OCI-LY7 (cell line): Measurements from ENCODE around the gene FHIT. TPM values are rescaled to one million over a fixed set of nuclear protein-coding genes. Genes with fewer than 3 reads are reported as not detected.

ENCODE experiments used
- BruUV-seq: library from RNA; stranded (reverse); fragments of 400-500 nt; replicated peaks from 2 replicates; lab custom pipeline; 2021; lab: Mats Ljungman, UMichigan
- CTCF ChIA-PET: fragments of 300-600 bp; sonication (Branson Sonifier 250); formaldehyde crosslinking; loops from one replicate; lab custom pipeline; 2022; ENCODE audit warnings: antibody characterized with exemption; ENCODE audit not compliant: unreplicated experiment; lab: Charles Lee
- POLR2A ChIA-PET: fragments of 300-600 bp; sonication (Branson Sonifier 250); formaldehyde crosslinking; loops from one replicate; lab custom pipeline; 2022; ENCODE audit warnings: antibody characterized with exemption; lab: Charles Lee
- DNase-seq: peaks from one replicate; pipeline ENCODE4 v3.0.0-alpha.2; 2015; ENCODE audit warnings: low spot score
- H2AFZ ChIP-seq: fragments of 200-600 bp; sonication (generic), shearing (Covaris generic); 2 replicates; pipeline ENCODE4 v1.6.1; 2014; ENCODE audit warnings: mild to moderate bottlenecking, antibody characterized with exemption, low read length, moderate library complexity
- H3K27ac ChIP-seq: fragments of 200-600 bp; sonication (generic); 2 replicates; pipeline ENCODE4 v1.5.1; 2014; ENCODE audit warnings: mixed run types, low read depth, mild to moderate bottlenecking, moderate library complexity, low read length, inconsistent platforms; ENCODE audit not compliant: poor library complexity, severe bottlenecking
- H3K36me3 ChIP-seq: fragments of 200-600 bp; sonication (generic); 2 replicates; pipeline ENCODE4 v1.6.1; 2014; ENCODE audit warnings: mild to moderate bottlenecking, antibody characterized with exemption, low read length, moderate library complexity, mixed read lengths; ENCODE audit not compliant: insufficient read depth
- H3K4me1 ChIP-seq: fragments of 200-600 bp; sonication (generic); 2 replicates; pipeline ENCODE4 v1.5.1; 2014; ENCODE audit warnings: mild to moderate bottlenecking, low read length; ENCODE audit not compliant: insufficient read depth, poor library complexity, severe bottlenecking
- H3K4me2 ChIP-seq: fragments of 200-600 bp; sonication (generic); 2 replicates; pipeline ENCODE4 v1.6.1; 2014; ENCODE audit warnings: mild to moderate bottlenecking, low read length
- H3K4me3 ChIP-seq: fragments of 200-600 bp; sonication (generic); 2 replicates; pipeline ENCODE4 v1.5.1; 2014; ENCODE audit warnings: mild to moderate bottlenecking, low read depth, low read length; ENCODE audit not compliant: poor library complexity, severe bottlenecking
- H3K79me2 ChIP-seq: fragments of 200-600 bp; sonication (generic); 2 replicates; pipeline ENCODE4 v1.6.1; 2016; ENCODE audit warnings: low read depth, mild to moderate bottlenecking, low read length, moderate library complexity, mixed read lengths; ENCODE audit not compliant: insufficient read depth
- H3K9me2 ChIP-seq: fragments of 200-600 bp; sonication (generic); 2 replicates; pipeline ENCODE4 v1.6.1; 2016; ENCODE audit warnings: mild to moderate bottlenecking, low read length, mixed read lengths; ENCODE audit not compliant: insufficient read depth
- H3K9me3 ChIP-seq: fragments of 200-600 bp; sonication (generic); 2 replicates; pipeline ENCODE4 v1.6.1; 2014; ENCODE audit warnings: mild to moderate bottlenecking, mixed run types, low read length, mixed read lengths
- H4K20me1 ChIP-seq: fragments of 200-600 bp; sonication (generic); 2 replicates; pipeline ENCODE4 v1.6.1; 2014; ENCODE audit warnings: mild to moderate bottlenecking, antibody characterized with exemption, low read length, moderate library complexity, mixed read lengths; ENCODE audit not compliant: insufficient read depth
- EZH2phosphoT487 ChIP-seq: fragments of 200-600 bp; sonication (generic); IDR thresholded peaks from 2 replicates; pipeline ENCODE4 v1.6.1; 2018; ENCODE audit warnings: low read depth, borderline replicate concordance, mild to moderate bottlenecking, mixed run types, antibody characterized with exemption, low read length, moderate library complexity, mixed read lengths
- intact Hi-C: fragments of 100-400 bp; cut with micrococcal nuclease; formaldehyde crosslinking; loops from one replicate; pipeline ENCODE4 v1.10.0; 2022; ENCODE audit not compliant: unreplicated experiment
- total RNA-seq, 2 experiments: library from RNA; depleted of rRNA in 1 of 2; stranded (reverse); fragments of >200 nt in 1 of 2; shearing (Covaris generic) in 1 of 2; gene quantifications; 2 replicates each; pipeline ENCODE4 v1.2.3, GENCODE V29; 2014 to 2022
- TF ChIP-seq, protein P1 (sequence below): fragments of 200-600 bp; sonication (generic); conservative IDR thresholded peaks from 2 replicates; pipeline ENCODE4 v1.5.1; 2014; ENCODE audit warnings: mild to moderate bottlenecking, antibody characterized with exemption, low read length, moderate library complexity, mixed read lengths

FHIT gene
- total RNA-seq, 2 experiments from 2014 or later, result 5.0 to 10.9 TPM

DNA sequence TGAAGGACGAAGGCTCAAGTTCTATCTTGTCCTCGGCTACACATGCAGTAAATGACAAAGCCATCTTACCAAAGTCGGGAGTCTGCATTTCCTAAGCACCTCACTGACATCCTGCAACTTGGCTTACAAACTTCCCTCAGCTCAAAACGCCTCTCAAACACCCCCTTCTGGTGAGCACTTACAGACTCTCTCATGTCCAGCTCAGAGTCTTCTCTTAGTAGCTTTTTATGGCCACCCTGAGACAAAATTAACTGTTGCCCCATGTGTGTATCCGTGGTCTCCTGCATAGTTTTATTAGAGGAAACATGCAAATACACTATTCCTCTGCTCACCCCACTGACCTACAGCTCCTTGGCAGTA is 819.7 kb downstream of the FHIT start:
- Histone ChIP-seq H3K4me2 (no peak overlapping the region), H3K9me2 (no peaks in the 10 kb centered on the region), H4K20me1 (no peaks in the 10 kb centered on the region), H3K4me1 (no peaks in the 10 kb centered on the region), H2AFZ (no peak overlapping the region), H3K9me3 (no peaks in the 10 kb centered on the region), H3K36me3 (no peaks in the 10 kb centered on the region), H3K79me2 (no peaks in the 10 kb centered on the region), H3K4me3 (no peak overlapping the region), H3K27ac (no peak overlapping the region)
- BruUV-seq, result no TSS peak
- ChIA-PET CTCF (interaction anchor here (0.6 kb wide), 1 partner anchor 32 kb away, joined by 3 read pairs; no protein-coding TSS in a partner anchor), POLR2A (interaction anchor here (0.6 kb wide), 1 partner anchor 14 kb away, joined by 3 read pairs; no protein-coding TSS in a partner anchor)
- intact Hi-C loops, result no loop called here
- TF ChIP-seq, protein P1, sequence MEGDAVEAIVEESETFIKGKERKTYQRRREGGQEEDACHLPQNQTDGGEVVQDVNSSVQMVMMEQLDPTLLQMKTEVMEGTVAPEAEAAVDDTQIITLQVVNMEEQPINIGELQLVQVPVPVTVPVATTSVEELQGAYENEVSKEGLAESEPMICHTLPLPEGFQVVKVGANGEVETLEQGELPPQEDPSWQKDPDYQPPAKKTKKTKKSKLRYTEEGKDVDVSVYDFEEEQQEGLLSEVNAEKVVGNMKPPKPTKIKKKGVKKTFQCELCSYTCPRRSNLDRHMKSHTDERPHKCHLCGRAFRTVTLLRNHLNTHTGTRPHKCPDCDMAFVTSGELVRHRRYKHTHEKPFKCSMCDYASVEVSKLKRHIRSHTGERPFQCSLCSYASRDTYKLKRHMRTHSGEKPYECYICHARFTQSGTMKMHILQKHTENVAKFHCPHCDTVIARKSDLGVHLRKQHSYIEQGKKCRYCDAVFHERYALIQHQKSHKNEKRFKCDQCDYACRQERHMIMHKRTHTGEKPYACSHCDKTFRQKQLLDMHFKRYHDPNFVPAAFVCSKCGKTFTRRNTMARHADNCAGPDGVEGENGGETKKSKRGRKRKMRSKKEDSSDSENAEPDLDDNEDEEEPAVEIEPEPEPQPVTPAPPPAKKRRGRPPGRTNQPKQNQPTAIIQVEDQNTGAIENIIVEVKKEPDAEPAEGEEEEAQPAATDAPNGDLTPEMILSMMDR, result 0 out of 2 replicates have a peak, but pooled peaks have one; percentile 17
- no peak for TF ChIP-seq EZH2phosphoT487
- no peak for DNase-seq

DNA sequence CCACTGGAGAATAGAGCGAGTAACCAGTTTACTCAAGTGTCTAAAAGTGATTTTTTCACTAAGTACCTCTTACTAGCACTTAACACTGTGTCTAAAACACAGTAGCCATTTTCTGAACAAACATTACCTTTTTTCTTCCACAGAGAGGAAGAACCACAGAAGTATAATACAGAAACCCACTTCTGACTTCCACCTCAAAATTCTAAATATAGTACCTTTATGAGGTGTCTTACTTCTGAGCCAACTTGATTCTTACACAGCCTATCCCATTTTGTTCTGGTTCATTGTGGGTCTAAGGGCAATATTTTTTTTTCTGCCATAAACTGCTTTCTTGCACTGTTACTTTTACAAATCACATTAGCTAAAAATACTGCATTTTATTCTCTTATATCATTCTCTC is 821.0 kb downstream of the FHIT start:
- H3K9me2 ChIP-seq, result no peaks in the 10 kb centered on the region
- TF ChIP-seq, protein P1, result no peak
- TF ChIP-seq EZH2phosphoT487, result no peak
- no peaks in the 10 kb centered on the region for H4K20me1 ChIP-seq
- H3K4me2 ChIP-seq, result no peak overlapping the region
- ChIA-PET CTCF (no interaction called here), POLR2A (no interaction called here)
- no peaks in the 10 kb centered on the region for H3K9me3 ChIP-seq
- no peaks in the 10 kb centered on the region for H3K4me1 ChIP-seq
- H2AFZ ChIP-seq, result no peak overlapping the region
- DNase-seq, result no peak
- H3K36me3 ChIP-seq, result no peaks in the 10 kb centered on the region
- no peak overlapping the region for H3K27ac ChIP-seq
- intact Hi-C loops, result no loop called here
- BruUV-seq, result no TSS peak
- no peaks in the 10 kb centered on the region for H3K79me2 ChIP-seq
- H3K4me3 ChIP-seq, result no peak overlapping the region

DNA sequence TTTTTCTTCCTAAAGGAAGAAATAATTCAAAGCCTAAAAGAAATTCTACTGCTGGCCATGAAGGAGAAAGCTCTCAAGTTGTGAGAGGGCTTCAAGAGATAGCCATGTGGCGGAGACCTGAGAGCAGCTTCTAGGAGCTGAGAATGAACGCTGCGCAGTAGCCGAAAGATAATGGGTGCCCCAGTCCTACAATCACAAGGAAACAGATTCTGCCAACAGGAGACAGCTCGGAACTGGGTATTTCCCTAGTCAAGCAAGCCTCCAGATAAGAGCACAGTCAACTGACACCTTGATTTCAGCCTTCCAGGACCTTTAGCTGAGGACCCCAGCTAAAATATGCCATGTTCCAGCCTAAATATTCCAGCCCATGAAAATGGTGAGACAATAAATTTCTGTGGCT is 824.1 kb downstream of the FHIT start:
- ChIA-PET POLR2A (interaction anchor here (0.8 kb wide), 1 partner anchor 18 kb away, joined by 3 read pairs; no protein-coding TSS in a partner anchor), CTCF (no interaction called here)
- H4K20me1 ChIP-seq, result no peaks in the 10 kb centered on the region
- TF ChIP-seq, protein P1, result no peak
- TF ChIP-seq EZH2phosphoT487, result no peak
- intact Hi-C loops, result no loop called here
- H3K9me2 ChIP-seq, result no peaks in the 10 kb centered on the region
- no peak overlapping the region for H3K4me2 ChIP-seq
- H3K4me1 ChIP-seq, result no peaks in the 10 kb centered on the region
- no peak for DNase-seq
- H3K4me3 ChIP-seq, result no peak overlapping the region
- H3K79me2 ChIP-seq, result no peaks in the 10 kb centered on the region
- BruUV-seq, result no TSS peak
- H3K9me3 ChIP-seq, result no peaks in the 10 kb centered on the region
- no peaks in the 10 kb centered on the region for H3K36me3 ChIP-seq
- H3K27ac ChIP-seq, result no peak overlapping the region
- H2AFZ ChIP-seq, result no peak overlapping the region
